ENCODE measurements around the gene NLRP8. TPM values are rescaled to one million over a fixed set of nuclear protein-coding genes. Genes with fewer than 3 reads are reported as not detected.
"Not testable (repeated sequence)": the region's sequence is repeated elsewhere in the genome, so short reads cannot be mapped to it uniquely, and the experiment has no call there.

NLRP8 gene
- 0.72 TPM for total RNA-seq (ENCODE audit: insufficient read depth, low replicate concordance)

DNA sequence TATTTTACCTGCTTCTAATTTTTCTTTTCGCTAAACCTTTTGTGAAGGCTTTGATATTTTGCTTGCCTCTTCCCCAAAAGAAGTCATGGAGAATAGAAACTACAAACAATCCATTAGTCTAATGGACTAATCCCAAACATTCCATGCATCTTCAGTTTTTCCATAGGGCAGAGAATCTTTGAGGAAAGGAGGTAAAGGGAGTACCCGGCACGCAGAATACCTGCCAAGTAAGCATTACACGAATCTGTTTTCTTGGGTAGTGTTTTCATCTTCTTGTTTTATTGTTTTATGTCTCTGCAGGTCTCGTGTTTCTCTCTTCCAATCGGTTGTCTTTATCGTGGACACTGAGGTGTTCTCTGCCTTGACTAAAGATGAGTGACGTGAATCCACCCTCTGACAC, at the start of gene NLRP8:
NLRP8 (plus strand) TSS at position 301 of the 400 bp plus-strand sequence.
- no peak for DNase-seq (ENCODE audit: low spot score)

- no peak for DNase-seq (ENCODE audit: low spot score)
Observed at GRCh38 chr19:55898911-55899310, 48.7 kb upstream of the NLRP8 start.

DNA sequence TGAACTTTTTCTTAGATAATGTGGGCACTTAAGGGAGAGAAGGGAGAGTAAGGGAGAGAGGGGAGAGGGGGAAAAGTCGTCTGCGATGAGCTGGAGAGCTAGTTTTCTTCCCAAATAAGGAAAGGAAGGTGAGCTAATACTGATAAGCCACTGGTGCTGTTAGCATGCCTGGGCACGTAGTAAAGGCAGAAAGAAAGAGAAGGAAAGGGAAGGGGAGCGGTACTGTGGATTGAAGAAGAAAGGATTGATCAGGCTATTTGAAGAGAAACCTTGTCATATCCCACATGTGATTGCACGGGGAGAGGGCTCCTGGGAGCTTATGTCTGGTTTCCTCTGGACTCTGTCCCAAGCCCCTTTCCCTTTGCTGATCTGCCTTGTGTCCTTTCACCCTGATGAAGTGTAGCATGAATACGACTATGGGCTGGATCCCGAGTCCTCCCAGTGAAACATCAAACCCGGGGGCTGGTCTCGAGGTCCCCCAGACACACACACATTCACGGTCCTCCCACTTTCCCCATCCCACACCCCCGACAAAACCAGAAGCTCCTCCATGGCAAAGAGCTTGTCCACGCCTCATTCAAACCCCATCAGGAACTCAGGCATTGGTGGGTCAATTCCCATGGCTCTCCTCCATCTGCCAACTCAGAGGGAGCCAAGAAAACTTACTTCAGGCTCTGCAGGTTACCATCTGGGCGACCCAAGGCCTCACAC, 46.1 kb upstream of the NLRP8 start:
- DNase-seq (ENCODE audit: low spot score) = no peak

DNA sequence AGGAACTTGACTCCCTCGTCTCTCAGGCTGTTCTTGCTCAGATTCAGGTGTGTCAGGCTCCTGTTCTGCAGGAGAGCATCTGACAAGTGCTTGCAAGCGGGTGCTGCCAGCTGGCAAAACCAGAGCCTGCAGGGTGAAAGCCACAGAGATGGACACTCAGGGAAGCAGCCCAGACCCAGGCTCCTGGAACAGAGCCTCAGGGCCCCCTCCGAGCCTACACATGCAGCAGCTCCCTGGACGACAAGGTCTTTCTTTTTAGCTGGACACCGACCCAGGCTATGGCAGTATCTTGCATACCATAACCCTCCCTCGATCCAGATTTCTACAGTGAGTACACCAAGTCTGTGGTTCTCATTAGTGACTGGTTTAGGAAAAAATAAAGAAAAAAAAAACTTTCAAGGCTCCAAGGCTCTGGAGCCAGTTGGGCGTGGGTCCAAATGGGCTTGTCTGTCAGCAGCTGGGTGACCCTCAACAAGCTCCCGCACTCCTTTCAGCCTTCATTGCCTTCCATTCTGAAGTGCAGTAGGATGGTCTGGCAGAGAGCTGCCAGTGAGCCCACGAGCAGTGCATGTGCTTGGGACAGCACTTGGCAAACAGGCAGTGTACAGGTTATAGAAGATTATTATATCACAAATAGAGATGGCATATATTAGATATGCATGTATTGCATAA, 45.4 kb upstream of the NLRP8 start:
- DNase-seq (ENCODE audit: low spot score) = no peak

DNA sequence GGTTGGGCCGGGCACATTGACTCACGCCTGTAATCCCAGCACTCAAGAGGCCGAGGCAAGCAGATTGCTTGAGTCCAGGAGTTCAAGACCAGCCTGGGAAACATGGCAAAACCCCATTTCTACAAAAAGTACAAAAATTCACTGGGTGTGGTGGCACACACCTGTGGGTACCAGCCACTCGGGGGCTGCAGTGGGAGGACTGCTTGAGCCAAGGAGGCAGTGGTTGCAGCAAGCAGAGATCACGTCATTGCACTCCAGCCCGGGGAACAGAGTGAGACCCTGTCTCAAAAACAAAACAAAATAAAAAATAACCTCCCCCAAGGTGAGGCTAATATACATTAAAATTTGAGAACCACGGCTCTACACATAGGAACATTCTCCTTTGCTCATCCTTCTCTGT, 40.3 kb upstream of the NLRP8 start:
- no peak for DNase-seq (ENCODE audit: low spot score)

DNA sequence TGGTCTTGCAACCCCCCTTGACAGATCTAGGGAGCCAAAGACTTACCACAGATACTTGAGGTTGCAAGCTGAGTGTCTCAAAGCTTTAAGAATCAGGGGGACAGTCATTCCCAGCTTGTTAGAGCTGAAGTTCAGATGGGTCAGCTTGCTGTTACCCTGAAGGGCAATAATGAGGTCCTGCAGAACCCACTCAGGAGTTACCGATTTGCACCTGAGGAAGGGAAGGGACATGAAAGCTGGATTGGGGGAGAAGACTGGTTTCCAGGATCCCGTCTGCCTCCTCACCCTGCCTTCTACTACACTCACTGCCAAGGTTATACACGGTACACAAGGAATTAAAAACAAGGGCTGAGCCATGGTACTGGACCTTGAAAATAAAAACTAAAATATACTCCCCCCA, 39.9 kb upstream of the NLRP8 start:
- no peak for DNase-seq (ENCODE audit: low spot score)

DNA sequence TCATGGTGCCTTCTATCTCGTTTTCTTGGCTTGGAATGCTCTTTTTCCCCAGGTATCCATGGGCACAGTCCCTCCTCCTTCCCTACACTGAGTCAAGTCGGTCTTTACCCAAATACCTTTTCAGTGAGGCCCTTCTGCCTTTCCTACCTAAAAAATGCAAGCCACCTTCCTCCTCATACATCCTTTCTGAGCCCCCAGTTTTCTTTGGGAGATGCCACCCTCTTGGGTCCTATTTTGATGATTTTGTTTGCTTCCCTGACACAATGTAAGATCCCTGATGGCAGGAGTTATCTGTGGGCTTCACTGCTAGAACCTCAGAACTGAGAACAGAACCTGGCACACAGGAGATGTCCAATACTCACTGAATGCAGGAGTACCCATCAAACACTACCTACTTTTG, 37.8 kb upstream of the NLRP8 start:
- DNase-seq (ENCODE audit: low spot score) = no peak

DNA sequence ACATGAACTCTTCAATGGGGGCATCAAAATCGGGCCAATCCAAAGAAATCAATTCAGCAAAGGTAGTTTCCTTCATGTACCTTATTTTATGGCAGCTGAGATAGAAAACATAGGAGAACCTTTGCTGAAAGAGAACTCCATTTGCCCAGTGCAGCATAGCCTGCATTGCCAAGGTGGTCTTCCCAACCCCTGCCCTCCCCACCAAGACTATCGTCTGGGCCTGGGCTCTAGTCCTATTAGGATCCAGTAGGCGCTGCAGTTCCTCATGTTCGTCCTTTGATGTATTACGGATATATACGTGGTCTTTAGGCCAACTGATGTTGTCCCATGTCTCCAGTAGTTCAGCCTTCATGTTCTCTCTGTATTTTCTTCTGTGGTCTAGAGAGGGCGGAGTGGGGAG, 34.7 kb upstream of the NLRP8 start:
- DNase-seq (ENCODE audit: low spot score) = no peak

- no peak for DNase-seq (ENCODE audit: low spot score)
Observed at GRCh38 chr19:55913643-55914268, 33.9 kb upstream of the NLRP8 start.

DNA sequence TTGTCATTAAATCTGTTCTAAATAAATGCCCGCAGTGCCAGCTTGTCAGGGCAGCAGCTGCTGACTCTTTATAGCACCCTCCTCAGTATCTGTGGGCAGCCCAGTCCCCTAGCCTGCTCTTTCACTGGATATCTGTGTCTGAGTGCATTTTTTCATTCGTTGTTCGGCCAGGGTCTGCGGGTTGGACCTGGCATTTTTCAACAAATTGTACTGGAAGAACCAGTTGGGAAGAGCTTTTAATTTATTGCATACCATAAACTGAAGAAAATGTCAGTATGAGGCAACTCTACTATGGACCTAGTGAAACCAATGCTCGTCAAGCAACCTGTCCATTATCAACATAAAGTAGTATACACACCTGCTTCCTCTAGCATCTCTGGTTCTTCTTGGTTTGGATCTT, 24.1 kb upstream of the NLRP8 start:
- DNase-seq (ENCODE audit: low spot score) = no peak

DNA sequence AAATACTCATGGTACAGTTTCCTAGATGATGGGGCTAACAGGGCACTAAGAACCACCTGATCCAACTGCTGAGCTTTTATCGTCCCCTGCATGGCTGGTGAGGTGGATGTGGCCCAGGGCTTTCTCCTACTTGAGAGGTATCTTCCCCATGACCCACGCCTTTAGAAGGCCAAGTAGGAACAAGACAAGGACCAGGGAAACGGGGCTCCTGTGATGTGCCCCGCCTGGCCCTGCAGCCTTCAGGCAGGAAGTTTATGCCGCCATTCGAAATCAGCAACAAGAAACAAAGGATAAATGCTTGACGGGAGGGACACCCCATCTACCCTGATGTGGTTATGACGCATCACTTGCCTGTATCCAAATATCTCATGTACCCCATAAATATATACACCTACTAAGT, 19.6 kb upstream of the NLRP8 start:
- no peak for DNase-seq (ENCODE audit: low spot score)

DNA sequence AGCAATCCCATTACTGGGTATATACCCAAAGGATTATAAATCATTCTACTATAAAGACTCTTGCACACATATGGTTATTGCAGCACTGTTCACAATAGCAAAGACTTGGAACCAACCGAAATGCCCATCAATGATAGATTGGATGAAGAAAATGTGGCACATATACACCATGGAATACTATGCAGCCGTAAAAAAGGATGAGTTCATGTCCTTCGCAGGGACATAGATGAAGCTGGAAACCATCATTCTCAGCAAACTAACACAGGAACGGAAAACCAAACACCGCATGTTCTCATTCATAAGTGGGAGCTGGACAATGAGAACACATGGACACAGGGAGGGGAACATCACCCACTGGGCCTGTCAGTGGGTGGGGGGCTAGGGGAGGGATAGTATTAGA, 18.4 kb upstream of the NLRP8 start:
- DNase-seq (ENCODE audit: low spot score) = not testable (repeated sequence)

DNA sequence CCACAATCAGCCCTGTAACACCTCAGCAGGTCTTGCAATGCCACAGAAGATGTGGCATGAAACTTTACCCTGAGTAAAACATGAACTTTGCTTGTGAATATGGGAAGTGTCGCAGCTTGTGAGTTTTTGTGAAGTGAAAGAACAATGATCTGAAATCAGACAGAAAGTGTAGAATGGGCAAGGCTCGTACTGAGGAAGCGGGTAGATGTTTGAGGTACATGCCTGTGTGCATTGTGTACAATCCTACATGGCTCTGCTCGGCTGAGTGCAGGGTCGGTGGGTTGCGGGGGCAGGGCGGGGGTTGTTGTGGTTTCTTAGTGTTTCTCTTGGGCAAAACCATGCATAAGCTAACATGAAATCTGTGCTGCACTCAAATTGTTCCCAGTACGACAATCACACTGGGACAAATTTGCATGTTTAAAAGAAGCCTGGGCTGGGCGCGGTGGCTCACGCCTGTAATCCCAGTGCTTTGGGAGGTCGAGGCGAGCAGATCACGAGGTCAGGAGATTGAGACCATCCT, 16.6 kb upstream of the NLRP8 start:
- no peak for DNase-seq (ENCODE audit: low spot score)

DNA sequence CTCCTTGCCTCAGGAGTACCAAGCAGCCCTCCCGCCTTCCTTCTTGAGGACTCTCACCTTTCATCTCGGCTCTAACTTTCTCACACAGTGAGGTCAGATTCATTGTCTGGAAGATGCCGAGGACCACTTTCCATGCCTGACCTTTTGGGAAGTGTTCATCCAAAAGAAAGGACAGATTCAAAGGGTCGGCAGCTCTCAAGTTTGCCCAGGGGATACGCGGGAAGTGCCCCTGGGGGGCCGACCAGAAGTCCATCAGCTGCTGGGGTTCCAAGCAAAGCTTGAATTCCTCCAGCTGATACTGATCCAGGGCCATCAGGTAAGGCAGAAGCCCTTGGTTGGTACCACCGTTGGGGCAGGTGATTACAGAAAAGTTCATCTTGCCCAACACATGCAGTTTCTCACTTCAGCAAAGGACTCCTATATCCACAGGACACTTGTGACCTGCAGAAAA, 15.7 kb upstream of the NLRP8 start, which contains the start of gene NLRP13:
NLRP13 (minus strand) TSS at position 401 of the 451 bp plus-strand sequence; CDS start at position 376, 25 bp downstream.
- no peak for DNase-seq (ENCODE audit: low spot score)

- DNase-seq (ENCODE audit: low spot score) = no peak
Observed at GRCh38 chr19:55935206-55935605, 12.4 kb upstream of the NLRP8 start.

DNA sequence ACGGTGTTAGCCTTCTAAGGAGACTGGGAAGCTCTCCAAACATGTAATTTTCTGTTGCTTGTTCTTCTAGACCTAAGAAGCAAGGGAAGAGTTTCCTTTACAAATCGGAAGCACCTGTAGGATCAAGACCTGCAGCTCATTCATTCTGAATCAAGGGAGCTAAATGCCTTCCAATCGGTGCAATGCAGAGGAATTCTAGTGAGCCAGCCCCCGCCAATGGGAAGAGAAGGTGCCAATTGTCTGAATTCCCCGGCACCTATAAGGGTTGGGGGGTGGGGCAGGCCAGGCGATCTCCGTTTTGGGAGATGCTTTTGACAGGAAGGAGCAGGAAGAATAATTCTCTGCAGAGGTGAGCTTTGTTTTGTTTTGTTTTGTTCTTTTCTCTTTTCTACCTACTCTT, 8.4 kb upstream of the NLRP8 start:
- no peak for DNase-seq (ENCODE audit: low spot score)

DNA sequence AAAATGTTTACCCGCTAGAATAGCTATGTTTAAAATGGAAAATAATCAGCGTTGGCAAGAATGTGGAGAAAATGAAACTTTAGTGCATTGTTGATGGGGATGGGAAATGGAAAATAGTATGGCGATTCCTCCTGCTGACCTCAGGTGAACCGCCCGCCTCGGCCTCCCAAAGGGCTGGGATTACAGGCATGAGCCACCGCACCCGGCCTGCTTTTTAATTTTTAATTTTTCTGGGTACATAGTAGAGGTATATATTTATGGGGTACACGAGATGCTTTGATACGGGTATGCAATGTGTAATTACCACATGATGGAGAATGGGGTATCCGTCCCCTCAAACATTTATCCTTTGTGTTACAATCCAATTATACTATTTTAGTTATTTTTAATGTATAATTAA, 7.3 kb upstream of the NLRP8 start:
- no peak for DNase-seq (ENCODE audit: low spot score)

DNA sequence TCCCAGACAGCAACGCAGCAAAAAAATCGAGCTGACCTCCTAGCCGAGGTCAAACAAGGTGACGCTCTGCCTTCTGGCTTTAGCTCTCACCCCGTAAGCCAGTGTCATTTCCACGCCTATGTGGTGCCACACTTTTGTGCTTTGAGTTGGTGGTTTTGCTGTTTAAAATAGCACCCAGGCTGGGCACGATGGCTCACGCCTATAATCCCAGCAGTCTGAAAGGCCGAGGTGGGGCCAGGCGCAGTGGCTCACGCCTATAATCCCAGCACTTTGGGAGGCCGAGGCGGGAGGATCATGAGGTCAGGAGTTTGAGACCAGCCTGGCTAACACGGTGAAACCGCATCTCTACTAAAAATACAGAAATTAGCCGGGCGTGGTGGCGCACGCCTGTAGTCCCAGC, 2.9 kb downstream of the NLRP8 start:
- not testable (repeated sequence) for DNase-seq (ENCODE audit: low spot score)

DNA sequence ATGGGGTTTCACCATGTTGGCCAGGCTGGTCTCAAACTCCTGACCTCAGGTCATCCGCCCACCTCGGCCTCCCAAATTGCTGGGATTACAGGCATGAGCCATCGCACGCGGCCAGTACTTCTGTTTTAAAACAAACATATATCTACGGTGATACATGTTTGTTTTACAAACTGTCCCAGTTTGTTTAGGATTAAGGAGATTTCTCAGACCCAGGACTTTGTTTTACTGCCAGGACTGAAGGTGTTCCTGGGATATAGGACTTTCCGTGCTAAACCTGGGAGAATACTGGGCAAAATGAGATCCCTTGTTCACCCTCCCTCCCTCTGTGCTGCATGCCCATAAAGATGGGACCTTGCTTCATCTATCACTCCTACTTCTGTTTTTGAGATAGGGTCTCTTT, 8.8 kb downstream of the NLRP8 start:
- DNase-seq (ENCODE audit: low spot score) = no peak

GRCh38 chr19:55958356-55958755, 10.7 kb downstream of the NLRP8 start:
- no peak for DNase-seq (ENCODE audit: low spot score)

DNA sequence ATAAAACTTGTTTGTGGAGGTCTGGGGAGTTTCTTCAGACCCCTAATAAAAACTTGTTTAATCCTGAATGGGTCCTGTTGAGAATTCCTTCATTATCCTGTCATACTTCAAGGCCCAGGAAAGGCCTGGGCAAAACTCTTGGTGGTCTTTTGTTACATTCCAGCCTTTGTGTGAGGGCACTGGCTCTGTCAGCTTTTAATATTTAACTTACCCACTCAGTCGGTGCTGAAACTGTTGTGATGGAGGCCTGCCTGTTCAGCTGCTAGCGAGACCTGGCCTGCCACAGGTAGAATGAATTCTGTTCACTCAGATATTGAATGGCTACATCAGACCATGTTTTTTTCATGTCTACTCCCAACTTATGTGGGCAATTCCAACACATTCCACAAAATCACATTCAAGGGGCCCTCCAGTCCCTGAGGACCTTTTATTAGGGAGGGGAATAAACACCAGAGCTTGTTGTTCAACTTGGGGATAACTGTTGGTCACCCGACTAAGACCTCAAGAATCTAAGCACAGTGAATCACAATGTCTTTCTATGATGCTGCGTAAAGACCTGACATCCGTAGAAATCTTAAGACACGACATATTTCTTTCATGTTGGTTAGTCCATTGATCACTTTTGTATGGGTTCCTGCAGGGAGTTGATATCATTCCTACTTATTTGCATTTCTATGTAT, 12.5 kb downstream of the NLRP8 start:
- DNase-seq (ENCODE audit: low spot score) = no peak

DNA sequence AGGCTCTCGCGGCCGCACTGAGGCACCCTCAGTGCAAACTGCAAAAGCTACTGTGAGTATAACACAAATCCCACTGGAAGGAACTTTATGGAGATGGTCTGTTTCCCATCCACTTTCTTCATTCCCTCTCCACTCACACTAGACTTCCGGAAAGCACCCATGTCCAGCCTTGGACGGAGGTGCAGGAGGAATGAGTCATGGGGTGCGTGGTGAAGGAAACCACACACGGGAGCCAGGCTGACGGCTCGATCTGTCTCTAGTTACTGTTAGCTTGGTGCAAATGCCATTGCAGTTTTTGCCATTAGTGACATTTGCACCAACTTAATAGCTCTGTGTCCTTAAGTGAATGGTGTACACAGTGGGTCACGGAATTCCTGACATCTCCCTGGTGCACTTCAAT, 14.6 kb downstream of the NLRP8 start:
- no peak for DNase-seq (ENCODE audit: low spot score)
